GM12878 (cell line): ENCODE measurements around the gene IL4. TPM values are rescaled to one million over a fixed set of nuclear protein-coding genes. Genes with fewer than 3 reads are reported as not detected.

Source experiments
- ATAC-seq: fragments of 200-7000 bp; cut with Tn5 transposase; 3 replicates; pipeline ENCODE4 v1.9.1; 2020; ENCODE audit warnings: mild to moderate bottlenecking, moderate library complexity
- Bru-seq: library from RNA; stranded (reverse); fragments of 400-500 nt; gene quantifications from one replicate; lab custom pipeline; 2021; lab: Mats Ljungman, UMichigan
- BruChase-seq, 2 experiments: library from RNA; stranded (reverse); fragments of 400-500 nt; gene quantifications; one replicate each; lab custom pipeline; 2021; lab: Mats Ljungman, UMichigan
- BruUV-seq: library from RNA; stranded (reverse); fragments of 400-500 nt; replicated peaks from 2 replicates; lab custom pipeline; 2021; lab: Mats Ljungman, UMichigan
- CTCF ChIA-PET: fragments of 300-600 bp; sonication (Branson Sonifier 250); formaldehyde crosslinking; extraction: SDS; loops from one replicate; lab custom pipeline; 2021; ENCODE audit warnings: inconsistent platforms; lab: Yijun Ruan, JAX
- POLR2A ChIA-PET: fragments of 350-600 bp; formaldehyde crosslinking; extraction: SDS; loops from one replicate; lab custom pipeline; 2021; ENCODE audit warnings: inconsistent platforms; lab: Charles Lee
- RAD21 ChIA-PET: fragments of 300-600 bp; sonication (Branson Sonifier 250); formaldehyde crosslinking; loops from one replicate; lab custom pipeline; 2023; ENCODE audit warnings: antibody characterized with exemption; ENCODE audit not compliant: unreplicated experiment; lab: Charles Lee
- SMC1A ChIA-PET: fragments of 300-600 bp; sonication (Branson Sonifier 250); formaldehyde crosslinking; loops from one replicate; lab custom pipeline; 2023; ENCODE audit not compliant: unreplicated experiment, uncharacterized antibody; lab: Charles Lee
- DNase-seq: peaks from one replicate; pipeline ENCODE4 v3.0.0-alpha.2; 2011; ENCODE audit warnings: low read depth, low spot score
- FAIRE-seq: peaks from 3 replicates; lab custom pipeline; 2011; peaks lifted over from hg19 to GRCh38; lab: Jason Lieb, UNC
- H2AFZ ChIP-seq: 2 replicates; pipeline ENCODE4 v1.6.0; 2011; ENCODE audit warnings: low read depth, low read length, control low read depth; ENCODE audit not compliant: control insufficient read depth
- H3K27ac ChIP-seq: 2 replicates; pipeline ENCODE4 v1.5.1; 2011; ENCODE audit warnings: control low read depth; ENCODE audit not compliant: control insufficient read depth, insufficient read depth
- H3K27me3 ChIP-seq, 2 experiments: replicated peaks in 1 of 2; 2 replicates each; pipeline versions ENCODE4 v1.6.0 to v1.6.1; 2011; ENCODE audit warnings: low read length in 1 of 2; ENCODE audit not compliant: control insufficient read depth in 2 of 2, insufficient read depth in 2 of 2
- H3K36me3 ChIP-seq, 2 experiments: 2 replicates each; pipeline ENCODE4 v1.5.1; 2011; ENCODE audit warnings: low read length in 1 of 2; ENCODE audit not compliant: control insufficient read depth in 2 of 2, insufficient read depth in 2 of 2
- H3K4me1 ChIP-seq: 2 replicates; pipeline ENCODE4 v1.6.1; 2011; ENCODE audit warnings: mild to moderate bottlenecking, low read length, moderate library complexity, mixed read lengths; ENCODE audit not compliant: control insufficient read depth, insufficient read depth
- H3K4me2 ChIP-seq: 2 replicates; pipeline ENCODE4 v1.6.0; 2011; ENCODE audit warnings: control low read depth; ENCODE audit not compliant: control insufficient read depth, insufficient read depth
- H3K4me3 ChIP-seq: fragments of 200-600 bp; sonication (generic); 2 replicates; pipeline ENCODE4 v1.5.1; 2016
- H3K79me2 ChIP-seq: 2 replicates; pipeline ENCODE4 v1.6.0; 2011; ENCODE audit warnings: low read length; ENCODE audit not compliant: control insufficient read depth, insufficient read depth
- H3K9ac ChIP-seq: 2 replicates; pipeline ENCODE4 v1.8.0; 2011; ENCODE audit warnings: low read length, control low read depth, mixed read lengths; ENCODE audit not compliant: control insufficient read depth, insufficient read depth
- H3K9me3 ChIP-seq: replicated peaks from 3 replicates; pipeline ENCODE4 v1.5.1; 2011; ENCODE audit warnings: mild to moderate bottlenecking, low read length; ENCODE audit not compliant: control insufficient read depth, insufficient read depth
- H4K20me1 ChIP-seq: 2 replicates; pipeline ENCODE4 v1.6.0; 2011; ENCODE audit not compliant: control insufficient read depth, insufficient read depth
- ATF2 ChIP-seq: IDR thresholded peaks from 2 replicates; pipeline ENCODE4 v1.6.1; 2012; ENCODE audit warnings: low read length, inconsistent platforms
- IKZF1 ChIP-seq: fragments of 450-650 bp; conservative IDR thresholded peaks from 2 replicates; pipeline ENCODE4 v1.6.1; 2017; ENCODE audit warnings: antibody characterized with exemption, mild to moderate bottlenecking
- JUNB ChIP-seq: IDR thresholded peaks from 2 replicates; pipeline ENCODE4 v1.6.1; 2016; ENCODE audit warnings: antibody characterized with exemption, mild to moderate bottlenecking
- JUND ChIP-seq: IDR thresholded peaks from 2 replicates; pipeline ENCODE4 v1.6.1; 2012; ENCODE audit warnings: low read depth, mild to moderate bottlenecking, low read length, improper control_type of control experiment, moderate library complexity
- LARP7 ChIP-seq: fragments of 450-650 bp; IDR thresholded peaks from 2 replicates; pipeline ENCODE4 v1.6.1; 2017; ENCODE audit warnings: mild to moderate bottlenecking
- MLLT1 ChIP-seq: fragments of 450-650 bp; IDR thresholded peaks from 2 replicates; pipeline ENCODE4 v1.6.1; 2016; ENCODE audit warnings: mild to moderate bottlenecking
- MTA2 ChIP-seq: fragments of 450-650 bp; IDR thresholded peaks from 2 replicates; pipeline ENCODE4 v1.6.1; 2016; ENCODE audit warnings: low read depth, mild to moderate bottlenecking, moderate library complexity
- POLR2AphosphoS5 ChIP-seq: IDR thresholded peaks from 2 replicates; pipeline ENCODE4 v1.6.1; 2011; ENCODE audit warnings: mild to moderate bottlenecking, low read length, inconsistent platforms
- RB1 ChIP-seq: fragments of 450-650 bp; formaldehyde crosslinking; IDR thresholded peaks from 2 replicates; pipeline ENCODE4 v1.6.1; 2017; ENCODE audit warnings: mild to moderate bottlenecking, borderline replicate concordance
- SMAD5 ChIP-seq: IDR thresholded peaks from 2 replicates; pipeline ENCODE4 v1.6.1; 2016; ENCODE audit warnings: antibody characterized with exemption, low read depth
- ZNF217 ChIP-seq: fragments of 450-650 bp; IDR thresholded peaks from 2 replicates; pipeline ENCODE4 v1.6.1; 2017; ENCODE audit warnings: antibody characterized with exemption, mild to moderate bottlenecking
- ZNF687 ChIP-seq: fragments of 450-650 bp; IDR thresholded peaks from 2 replicates; pipeline ENCODE4 v1.6.1; 2017; ENCODE audit warnings: mild to moderate bottlenecking, moderate library complexity
- WGBS: methylation state at CpG from one replicate; pipeline ENCODE4 v1.1.6; 2016; ENCODE audit warnings: low lambda C conversion rate; ENCODE audit not compliant: insufficient replicate concordance, insufficient coverage; ENCODE audit errors: missing lambda C conversion rate; 5-methylcytosine and 5-hydroxymethylcytosine counted together
- in situ Hi-C: fragments of 300-500 bp; cut with MboI; formaldehyde crosslinking; loops from 9 replicates; pipeline ENCODE4 v1.14.3; 2018; ENCODE audit warnings: mixed read lengths
- intact Hi-C: fragments of 100-400 bp; cut with micrococcal nuclease; formaldehyde crosslinking; loops from one replicate; pipeline ENCODE4 v1.14.2; 2022; ENCODE audit not compliant: unreplicated experiment
- long read RNA-seq, 2 experiments: library from polyadenylated mRNA; unstranded; transcript quantifications; one replicate each; pipeline ENCODE4 v2.0.0, GENCODE V29; 2019 to 2020
- polyA minus RNA-seq, 3 experiments: library from RNA; depleted of rRNA, polyadenylated mRNA; stranded (reverse); fragments of >200 nt; gene quantifications; 2 replicates each; pipeline ENCODE4 v1.2.3, GENCODE V29; 2011
- polyA plus RNA-seq, 11 experiments: library from polyadenylated mRNA; depleted of rRNA in 4 of 11; unstranded in 6 of 11; stranded (reverse) in 5 of 11; fragments of >200 nt; fragmentation: Nextera tagmentation in 4 of 11; fragmentation: Illumina TruSeq in 1 of 11; extraction: Ambion mirVana in 4 of 11; extraction: Trizol in 1 of 11; gene quantifications; 1 replicate in 1 of 11; 2 replicates in 10 of 11; pipeline versions ENCODE4 v1.2.1 to v1.2.3, GENCODE V29; 2011 to 2016; ENCODE audit warnings: inconsistent platforms in 2 of 11, missing spikeins in 2 of 11, low read depth in 1 of 11
- total RNA-seq, 4 experiments: library from RNA; depleted of rRNA in 3 of 4; stranded (reverse); fragments of >200 nt in 3 of 4; fragmentation: Illumina TruSeq in 1 of 4; extraction: Trizol in 1 of 4; gene quantifications; 2 replicates each; pipeline versions ENCODE4 v1.2.1 to v1.2.3, GENCODE V29; 2013 to 2021

The IL4 gene
- not detected in 2 replicates for total RNA-seq (2013; cell fraction: nucleolus; rRNA removed)
- not detected in 2 replicates for total RNA-seq (2014; rRNA removed)
- total RNA-seq (2014; rRNA removed; fragmentation: Illumina TruSeq; extraction: Trizol), result not detected in 2 replicates
- not detected in 2 replicates for total RNA-seq (2021)
- polyA plus RNA-seq (2011; ENCODE audit: low read depth), result not detected
- polyA plus RNA-seq (2011; rRNA removed), result 0.80 and 1.1 TPM in 2 replicates
- 1.6 and 2.4 TPM in 2 replicates for polyA plus RNA-seq (2011; cell fraction: cytosol; rRNA removed)
- polyA plus RNA-seq (2011; cell fraction: nucleus; rRNA removed), result 0.75 TPM in 1 of 2 replicates, not detected in the other
- polyA plus RNA-seq (2012), result not detected in 2 replicates
- polyA plus RNA-seq (2014; fragmentation: Illumina TruSeq; extraction: Trizol), result not detected in 2 replicates
- polyA plus RNA-seq (2014; fragmentation: Nextera tagmentation; extraction: Ambion mirVana), result under 1 TPM; 0.20 to 0.50 TPM
- polyA plus RNA-seq (2014; rRNA removed), result not detected in 2 replicates
- not detected for polyA plus RNA-seq (2016; fragmentation: Nextera tagmentation; extraction: Ambion mirVana)
- not detected in 2 replicates for polyA minus RNA-seq (2011; rRNA and poly(A)+ RNA removed)
- not detected in 2 replicates for polyA minus RNA-seq (2011; cell fraction: cytosol; rRNA and poly(A)+ RNA removed)
- not detected in 2 replicates for polyA minus RNA-seq (2011; cell fraction: nucleus; rRNA and poly(A)+ RNA removed)
- Bru-seq, nascent RNA, result percentile 44 among the genes with signal in this experiment
- percentile 21 among the genes with signal in this experiment for BruChase-seq, experiment 1, labeled RNA remaining after a 6-hour chase
- BruChase-seq, experiment 2, labeled RNA remaining after a 2-hour chase, result percentile 31 among the genes with signal in this experiment
- long read RNA-seq, experiment 1, result 0 reads
- long read RNA-seq, experiment 2, result 0 reads

GRCh38 chr5:132673939-132674630 lies at the start of gene IL4:
IL4 (plus strand) TSS chr5:132673989; CDS start chr5:132674051, 62 bp downstream.
- intact Hi-C loops, result loop anchor here (1.0 kb wide), 1 partner anchor 11 kb away; no protein-coding TSS in a partner anchor
- Histone ChIP-seq H3K9ac (peak within 1 kb of the TSS; percentile 53; the same call in 1 of the 2 replicates), H3K27me3 (no peaks in the 10 kb centered on the region), H3K4me3 (peak within 1 kb of the TSS; percentile 29; the same call in 1 of the 2 replicates), H2AFZ (peak within 1 kb of the TSS; percentile 25), H3K27ac (peak within 1 kb of the TSS; percentile 75), H3K4me2 (peak within 1 kb of the TSS; percentile 74), H3K4me1 (peaks cover 33% of the 10 kb centered on the region), H3K9me3 (no peaks in the 10 kb centered on the region), H3K79me2 (no peaks in the 10 kb centered on the region), H3K36me3 (no peaks in the 10 kb centered on the region), H4K20me1 (no peaks in the 10 kb centered on the region)
- TSS peak; percentile 89 for BruUV-seq
- in situ Hi-C loops, result no loop called here
- ATAC-seq (no peak; the same call in 2 of the 3 replicates), FAIRE-seq (peak; percentile 68), DNase-seq (no peak)
- 48% methylated on average over 14 of the region's 14 CpGs for WGBS
- RAD21 ChIA-PET, result interaction anchor here (0.8 to 7.7 kb wide), 24 partner anchors 11 to 253 kb away, joined by 3 to 148 read pairs (median 4); partner anchors contain the start of genes CCNI2 and KIF3A
- SMC1A ChIA-PET, result interaction anchor here (0.9 to 11.4 kb wide), 21 partner anchors 8 to 147 kb away, joined by 3 to 156 read pairs (median 7); partner anchors contain the start of genes CCNI2, IL13 and KIF3A
- POLR2A ChIA-PET, result interaction anchor here (1.0 to 11.2 kb wide), 9 partner anchors 11 to 87 kb away, joined by 3 to 118 read pairs (median 4); partner anchors contain the start of genes IL13 and KIF3A
- CTCF ChIA-PET, result interaction anchor here (0.5 to 5.1 kb wide), 17 partner anchors 11 to 171 kb away, joined by 3 to 57 read pairs (median 3); partner anchors contain the start of gene CCNI2
- TF ChIP-seq LARP7 (no peak), ZNF217 (no peak), POLR2AphosphoS5 (no peak), MLLT1 (peak; percentile 64; the same call in 1 of the 2 replicates), SMAD5 (no peak), IKZF1 (no peak), JUND (no peak), RB1 (no peak), ZNF687 (peak; percentile 23; the same call in 1 of the 2 replicates), JUNB (no peak), ATF2 (no peak), MTA2 (0 out of 2 replicates have a peak, but pooled peaks have one; percentile 10)
